MCF 10A (cell line): ENCODE results near the gene NDUFS2. TPM values are rescaled to one million over a fixed set of nuclear protein-coding genes. Genes with fewer than 3 reads are reported as not detected.
"Not testable (repeated sequence)": the region's sequence is repeated elsewhere in the genome, so short reads cannot be mapped to it uniquely, and the experiment has no call there.

Experiments used
- BruUV-seq: library from RNA; stranded (reverse); fragments of 400-500 nt; replicated peaks from 2 replicates; lab custom pipeline; 2021; lab: Mats Ljungman, UMichigan
- CTCF ChIA-PET: fragments of 300-600 bp; sonication (Branson Sonifier 250); formaldehyde crosslinking; extraction: SDS; loops from one replicate; lab custom pipeline; 2021; ENCODE audit warnings: antibody characterized with exemption, inconsistent platforms; lab: Yijun Ruan, JAX
- POLR2A ChIA-PET: fragments of 300-600, 350-650 bp; sonication (Branson Sonifier 250); formaldehyde crosslinking; extraction: SDS; loops from one replicate; lab custom pipeline; 2020; ENCODE audit warnings: antibody characterized with exemption, inconsistent platforms; lab: Yijun Ruan, JAX
- DNase-seq: peaks from one replicate; pipeline ENCODE4 v3.0.0-alpha.2; 2018; ENCODE audit not compliant: unreplicated experiment
- H3K27ac Mint-ChIP-seq: one replicate; pipeline ENCODE4 v1.8.0; 2022; ENCODE audit warnings: mild to moderate bottlenecking, low read depth, mixed read lengths; ENCODE audit not compliant: unreplicated experiment
- H3K27me3 Mint-ChIP-seq: one replicate; pipeline ENCODE4 v1.8.0; 2022; ENCODE audit warnings: mixed read lengths; ENCODE audit not compliant: insufficient read depth, unreplicated experiment
- H3K36me3 Mint-ChIP-seq: one replicate; pipeline ENCODE4 v1.8.0; 2022; ENCODE audit warnings: mild to moderate bottlenecking, moderate library complexity, mixed read lengths; ENCODE audit not compliant: insufficient read depth, unreplicated experiment
- H3K4me1 Mint-ChIP-seq: one replicate; pipeline ENCODE4 v1.8.0; 2022; ENCODE audit warnings: mixed read lengths; ENCODE audit not compliant: insufficient read depth, unreplicated experiment
- H3K4me3 Mint-ChIP-seq: one replicate; pipeline ENCODE4 v1.8.0; 2022; ENCODE audit warnings: mild to moderate bottlenecking, moderate library complexity, mixed read lengths; ENCODE audit not compliant: unreplicated experiment
- H3K9me3 Mint-ChIP-seq: one replicate; pipeline ENCODE4 v1.8.0; 2022; ENCODE audit warnings: mixed read lengths; ENCODE audit not compliant: unreplicated experiment
- CTCF ChIP-seq: fragments of 200-600 bp; IDR thresholded peaks from one replicate; pipeline ENCODE4 v1.8.0; 2022; ENCODE audit warnings: antibody characterized with exemption, mild to moderate bottlenecking; ENCODE audit not compliant: unreplicated experiment
- intact Hi-C: fragments of 100-400 bp; cut with micrococcal nuclease; formaldehyde crosslinking; loops from 2 replicates; pipeline ENCODE4 v1.14.1; 2022
- total RNA-seq: library from RNA; stranded (reverse); gene quantifications from 2 replicates; pipeline ENCODE4 v1.2.3, GENCODE V29; 2022

NDUFS2 gene
- total RNA-seq, 1 experiment from 2014 or later: 149 TPM

DNA sequence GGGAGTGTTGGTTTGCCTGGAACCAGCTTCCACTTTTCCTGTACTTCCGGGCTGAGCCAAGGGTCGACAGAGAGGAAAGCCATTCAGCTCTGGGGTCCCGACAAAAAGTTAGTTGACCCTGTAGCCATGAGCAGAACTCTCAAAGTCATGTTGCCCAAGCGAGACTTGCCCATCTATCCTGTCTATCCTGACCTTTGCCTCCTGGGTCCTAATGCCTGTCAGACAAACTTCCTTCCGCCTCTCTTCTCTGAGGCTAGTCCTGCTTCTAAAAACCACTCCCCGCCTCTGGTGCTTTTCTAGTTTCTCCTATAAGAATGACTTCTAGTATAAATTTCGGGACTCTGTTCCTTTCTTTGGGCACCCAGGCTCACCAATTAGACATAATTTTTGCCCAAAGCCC is 48.7 kb downstream of the NDUFS2 start:
- H3K27me3 Mint-ChIP-seq: no peaks in the 10 kb centered on the region

GRCh38 chr1:161251579-161251978 is 49.4 kb downstream of the NDUFS2 start:
- H3K27me3 Mint-ChIP-seq: no peaks in the 10 kb centered on the region
- CTCF ChIA-PET: interaction anchor here (1.3 to 1.5 kb wide), 2 partner anchors 25 to 40 kb away, joined by 4 to 5 read pairs; partner anchors contain the start of gene TOMM40L
- POLR2A ChIA-PET: interaction anchor here (0.7 kb wide), 1 partner anchor 474 kb away, joined by 3 read pairs; no protein-coding TSS in a partner anchor
- no peaks in the 10 kb centered on the region for H3K36me3 Mint-ChIP-seq
- H3K27ac Mint-ChIP-seq: no peak overlapping the region
- intact Hi-C loops: no loop called here
- H3K4me1 Mint-ChIP-seq: no peaks in the 10 kb centered on the region
- no peak overlapping the region for H3K4me3 Mint-ChIP-seq
- TF ChIP-seq CTCF: no peak
- no peak for DNase-seq
- BruUV-seq: no TSS peak
- peaks cover 13% of the 10 kb centered on the region for H3K9me3 Mint-ChIP-seq

More for the DNA sequence above, 48.7 kb downstream of the NDUFS2 start:
- Mint-ChIP-seq H3K27ac (no peak overlapping the region), H3K9me3 (peaks cover 6% of the 10 kb centered on the region), H3K4me3 (no peak overlapping the region), H3K4me1 (no peaks in the 10 kb centered on the region), H3K36me3 (no peaks in the 10 kb centered on the region)
- intact Hi-C loops: no loop called here
- no peak for DNase-seq
- BruUV-seq: no TSS peak
- POLR2A ChIA-PET: no interaction called here
- CTCF ChIA-PET: interaction anchor here (1.2 to 5.9 kb wide), 4 partner anchors 21 to 131 kb away, joined by 3 to 34 read pairs (median 31); partner anchors contain the start of gene TOMM40L
- TF ChIP-seq CTCF: no peak

DNA sequence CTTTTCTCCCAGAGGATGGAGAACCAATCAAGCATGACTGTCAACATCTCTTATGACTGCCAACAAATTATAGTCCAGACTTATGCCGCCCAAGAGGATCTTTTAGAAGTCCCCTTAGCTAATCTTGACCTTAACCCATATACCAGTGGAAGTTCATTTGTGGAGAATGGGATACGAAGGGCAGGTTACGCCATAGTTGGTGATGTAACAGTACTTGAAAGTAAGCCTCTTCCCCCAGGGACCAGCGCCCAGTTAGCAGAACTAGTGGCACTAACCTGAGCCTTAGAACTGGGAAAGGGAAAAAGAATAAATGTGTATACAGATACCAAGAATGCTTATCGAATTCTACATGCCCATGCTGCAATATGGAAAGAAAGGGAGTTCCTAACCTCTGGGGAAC is 53.1 kb downstream of the NDUFS2 start:
- H3K4me1 Mint-ChIP-seq, H3K27ac Mint-ChIP-seq, H3K4me3 Mint-ChIP-seq, H3K36me3 Mint-ChIP-seq, BruUV-seq, intact Hi-C loops, POLR2A ChIA-PET, DNase-seq: not testable (repeated sequence)
- Mint-ChIP-seq H3K27me3 (peaks cover 26% of the 10 kb centered on the region), H3K9me3 (peaks cover 24% of the 10 kb centered on the region)
- CTCF ChIA-PET: interaction anchor here (1.5 kb wide), 1 partner anchor 12 kb away, joined by 3 read pairs; no protein-coding TSS in a partner anchor

GRCh38 chr1:161255955-161256520 is 53.9 kb downstream of the NDUFS2 start:
- peaks cover 34% of the 10 kb centered on the region for H3K27me3 Mint-ChIP-seq
- DNase-seq, H3K27ac Mint-ChIP-seq, H3K36me3 Mint-ChIP-seq, BruUV-seq, H3K4me1 Mint-ChIP-seq, intact Hi-C loops, H3K4me3 Mint-ChIP-seq: not testable (repeated sequence)
- CTCF ChIA-PET: interaction anchor here (1.5 to 6.2 kb wide), 3 partner anchors 13 to 35 kb away, joined by 3 to 46 read pairs (median 21); partner anchors contain the start of gene TOMM40L
- peaks cover 24% of the 10 kb centered on the region for H3K9me3 Mint-ChIP-seq
- POLR2A ChIA-PET: interaction anchor here (0.8 kb wide), 1 partner anchor 67 kb away, joined by 3 read pairs; no protein-coding TSS in a partner anchor

GRCh38 chr1:161257109-161257508 is 54.9 kb downstream of the NDUFS2 start:
- H3K4me3 Mint-ChIP-seq, H3K36me3 Mint-ChIP-seq, H3K4me1 Mint-ChIP-seq, intact Hi-C loops, H3K27ac Mint-ChIP-seq, POLR2A ChIA-PET, BruUV-seq: not testable (repeated sequence)
- Mint-ChIP-seq H3K9me3 (peaks cover 24% of the 10 kb centered on the region), H3K27me3 (peaks cover 44% of the 10 kb centered on the region)
- CTCF ChIA-PET: interaction anchor here (1.3 to 6.2 kb wide), 3 partner anchors 9 to 34 kb away, joined by 3 to 46 read pairs (median 21); partner anchors contain the start of gene TOMM40L
- peak; percentile 25 for DNase-seq
